GM21390 (cell line): ENCODE data around the gene BABAM2.
"Not testable (repeated sequence)": the region's sequence is repeated elsewhere in the genome, so short reads cannot be mapped to it uniquely, and the experiment has no call there.

Experiments
- ATAC-seq: cut with Tn5 transposase; IDR thresholded peaks from one replicate; pipeline ENCODE4 v1.9.1; 2021; ENCODE audit not compliant: unreplicated experiment

BABAM2 gene

DNA sequence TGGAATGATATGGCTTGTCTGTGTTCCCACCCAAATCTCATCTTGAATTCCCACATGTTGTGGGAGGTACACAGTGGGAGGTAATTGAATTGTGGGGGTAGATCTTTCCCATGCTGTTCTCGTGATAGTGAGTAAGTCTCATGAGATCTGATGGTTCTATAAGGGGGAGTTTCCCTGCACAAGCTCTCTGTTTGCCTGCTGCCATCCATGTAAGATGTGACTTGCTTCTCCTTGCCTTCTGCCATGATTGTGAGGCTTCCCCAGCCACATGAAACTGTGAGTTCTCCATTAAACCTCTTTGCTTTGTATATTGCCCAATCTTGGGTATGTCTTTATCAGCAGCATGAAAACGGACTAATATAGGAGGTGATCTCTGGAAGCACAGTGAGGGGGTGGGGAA, 78.4 kb downstream of the BABAM2 start:
- ATAC-seq: not testable (repeated sequence)

DNA sequence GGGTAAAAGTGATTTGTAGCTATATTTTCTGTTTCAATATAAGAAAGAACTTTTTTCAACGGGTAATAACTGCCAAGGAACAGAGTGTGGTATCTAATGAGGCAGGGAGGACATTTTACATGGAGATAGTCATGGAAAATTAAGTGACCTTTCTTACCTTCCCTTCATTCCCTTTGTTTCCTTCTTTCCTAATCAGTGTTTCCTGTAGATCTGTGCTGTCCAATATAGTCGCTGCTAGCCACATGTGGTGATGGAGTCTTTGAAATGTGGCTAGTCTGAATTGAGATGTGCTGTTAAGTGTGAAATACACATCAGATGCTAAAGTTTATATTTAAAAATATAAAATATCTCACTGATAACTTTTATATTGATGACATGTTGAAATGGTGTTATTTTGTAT, 81.8 kb downstream of the BABAM2 start:
- no peak for ATAC-seq

DNA sequence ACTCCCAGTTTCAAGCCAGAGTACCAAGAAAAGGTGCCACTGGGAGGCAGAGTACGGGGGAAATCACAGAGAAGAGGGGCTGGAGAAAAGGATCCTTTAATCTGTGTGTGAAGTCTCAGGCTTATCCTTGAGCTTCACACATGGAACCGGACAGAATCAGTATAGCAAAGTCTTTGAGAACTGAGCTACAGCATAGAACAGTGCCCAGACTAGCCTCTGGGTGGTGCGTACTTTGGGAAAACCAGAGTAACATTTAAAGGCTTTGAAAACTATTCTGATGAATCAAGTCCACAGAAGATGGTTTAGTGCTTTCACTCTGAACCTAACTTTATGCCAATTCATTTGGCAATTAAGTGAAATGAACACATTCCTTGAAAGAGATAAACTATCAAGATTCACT, 83.1 kb downstream of the BABAM2 start:
- no peak for ATAC-seq

DNA sequence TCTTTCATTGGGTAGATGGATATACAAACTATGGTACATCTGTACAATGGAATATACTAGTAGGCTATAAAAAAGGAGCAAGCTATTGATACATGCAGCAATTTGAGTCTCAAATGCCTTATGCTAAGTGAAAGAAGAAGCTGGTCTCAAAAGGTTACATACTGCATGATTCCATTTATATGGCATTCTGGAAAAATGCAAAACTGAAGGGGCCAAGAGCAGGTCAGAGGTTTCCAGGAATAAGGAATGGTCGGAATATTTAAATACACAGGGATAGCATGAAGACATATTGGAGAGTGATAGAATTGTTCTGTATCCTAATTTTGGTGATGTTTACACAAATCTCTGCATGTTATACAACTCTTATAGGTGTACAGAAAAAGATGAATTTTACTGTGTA, 85.8 kb downstream of the BABAM2 start:
- no peak for ATAC-seq

DNA sequence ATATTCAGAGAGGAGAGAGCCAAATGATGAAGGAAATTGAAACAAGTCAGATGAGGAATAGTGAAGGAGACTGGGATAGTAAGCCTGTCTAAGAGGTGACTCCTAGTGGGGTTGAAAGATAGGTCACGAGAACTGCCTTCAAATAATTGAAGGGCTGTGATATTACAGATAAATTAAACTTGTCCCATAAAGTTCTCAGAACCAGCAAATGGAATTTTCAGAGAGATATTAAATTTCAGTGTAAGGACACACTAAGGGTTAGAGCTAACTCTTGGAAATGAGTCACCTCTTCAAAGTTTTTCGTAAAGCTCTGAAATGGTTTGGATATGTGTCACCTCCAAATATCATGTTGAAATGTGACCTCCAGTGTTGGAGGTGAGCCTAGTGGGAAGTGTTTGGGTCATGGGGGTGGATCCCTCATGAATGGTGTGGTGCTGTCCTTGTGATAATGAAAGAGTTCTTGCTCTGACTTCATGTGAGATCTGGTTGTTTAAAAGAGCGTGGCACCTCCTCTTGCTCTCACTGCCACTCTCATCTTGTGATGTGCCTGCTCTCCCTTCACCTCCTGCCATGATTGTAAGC, 87.3 kb downstream of the BABAM2 start:
- ATAC-seq: no peak

DNA sequence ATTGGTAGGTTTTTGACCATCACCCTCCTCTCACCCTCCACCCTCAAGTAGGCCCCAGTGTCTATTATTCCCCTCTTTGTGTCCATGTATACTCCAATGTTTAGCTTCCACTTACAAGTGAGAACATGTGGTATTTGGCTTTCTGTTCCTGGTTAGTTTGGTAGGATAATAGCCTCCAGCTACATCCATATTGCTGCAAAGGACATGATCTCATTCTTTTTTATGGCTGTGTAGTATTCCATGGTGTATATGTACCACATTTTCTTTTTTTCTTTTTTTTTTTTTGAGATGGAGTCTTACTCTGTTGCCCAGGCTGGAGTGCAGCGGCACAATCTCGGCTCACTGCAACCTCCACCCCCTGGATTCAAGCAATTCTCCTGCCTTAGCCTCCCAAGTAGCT, 88.2 kb downstream of the BABAM2 start:
- ATAC-seq: not testable (repeated sequence)

DNA sequence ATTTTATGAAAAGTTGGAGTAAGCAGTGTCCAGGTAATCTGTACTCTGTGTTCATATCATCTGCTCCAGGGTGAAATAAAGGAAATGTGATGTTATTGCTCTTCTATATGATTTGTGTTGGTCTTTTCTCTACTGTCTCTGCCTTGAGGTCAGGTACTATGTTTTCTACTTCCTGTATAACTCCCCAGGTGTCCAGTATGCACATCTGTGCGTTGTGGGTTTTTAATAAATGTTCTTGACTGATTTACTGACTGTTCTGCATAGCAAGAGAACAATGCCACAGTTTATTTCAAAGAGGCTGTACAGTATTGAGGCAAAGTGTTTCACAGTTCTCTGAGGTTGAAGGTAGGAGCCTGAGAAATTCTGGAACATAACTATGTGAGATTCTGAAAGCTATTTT, 89.7 kb downstream of the BABAM2 start:
- no peak for ATAC-seq

DNA sequence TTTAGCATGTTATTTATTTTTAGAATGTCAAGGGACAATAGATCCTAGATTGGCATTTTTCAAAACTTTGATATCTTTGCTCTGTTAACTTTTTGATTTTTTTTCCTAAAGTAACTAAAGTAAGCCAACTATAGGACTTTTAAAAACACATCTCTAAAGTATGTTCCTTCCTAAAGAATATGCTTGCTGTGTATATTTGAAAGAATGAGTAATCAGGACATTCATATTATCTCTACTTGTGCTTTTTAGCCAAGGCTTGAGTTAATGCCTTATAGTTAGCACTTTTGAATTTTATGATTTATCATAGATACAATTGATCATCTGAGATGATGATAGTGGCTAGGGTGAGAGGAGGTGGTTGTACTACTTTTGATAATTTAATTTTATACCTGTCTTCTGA, 93.6 kb downstream of the BABAM2 start:
- no peak for ATAC-seq

DNA sequence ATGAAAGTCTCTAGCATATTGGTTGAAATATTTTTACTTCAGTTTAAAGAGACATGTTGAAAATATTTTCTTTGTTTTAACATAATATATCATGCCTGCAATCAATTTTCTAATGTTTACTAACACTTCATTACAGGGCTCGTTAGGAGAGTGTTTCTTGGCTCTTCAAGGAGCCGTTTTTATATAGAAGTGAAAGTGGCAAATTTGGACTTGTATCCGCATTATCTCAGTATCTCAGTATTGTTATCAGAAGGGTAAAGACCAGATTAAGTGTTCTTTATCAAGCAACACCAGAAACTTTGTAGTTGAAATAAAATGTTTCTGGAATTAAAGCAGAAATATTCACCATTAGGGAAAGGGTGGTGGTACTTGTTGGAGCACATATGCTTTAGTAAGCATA, 97.8 kb downstream of the BABAM2 start:
- ATAC-seq: no peak

DNA sequence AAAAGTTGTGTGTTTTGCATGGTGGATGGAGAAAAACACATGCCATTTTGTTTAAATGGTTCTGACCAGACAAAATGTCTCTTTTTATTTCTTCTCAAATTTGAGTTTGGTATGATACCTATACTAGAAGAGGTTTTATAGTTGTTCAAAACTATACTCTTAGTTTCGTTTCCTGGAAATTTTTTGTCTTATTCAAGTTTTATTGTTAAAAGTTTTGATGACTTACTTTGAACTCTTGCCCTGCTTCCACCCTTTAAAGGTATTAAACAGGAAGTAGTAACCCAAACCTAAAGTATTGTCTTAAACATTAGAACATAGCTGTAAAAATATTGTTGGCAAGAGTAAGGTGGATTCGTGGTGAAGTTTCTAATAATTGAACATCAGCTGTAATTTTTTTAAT, 98.2 kb downstream of the BABAM2 start:
- ATAC-seq: no peak

DNA sequence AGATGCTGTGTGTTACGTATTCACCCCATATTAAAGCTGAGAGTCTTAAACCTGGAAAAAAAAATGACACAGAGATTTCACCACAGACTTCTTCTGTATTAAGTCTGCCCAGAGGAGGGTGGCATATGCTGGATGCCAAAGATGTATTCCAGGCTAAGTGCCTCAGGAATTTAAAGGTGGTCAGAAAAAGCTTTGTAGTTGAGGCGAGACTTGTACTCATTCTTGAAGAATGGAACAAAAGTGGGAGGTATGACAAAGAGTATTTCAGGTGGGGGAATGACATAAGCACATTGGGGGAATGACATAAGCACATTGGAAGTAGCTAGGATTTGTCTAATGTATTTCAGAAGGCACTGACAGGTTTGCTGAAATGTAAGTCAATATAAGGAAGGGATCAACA, 98.6 kb downstream of the BABAM2 start:
- ATAC-seq: no peak

DNA sequence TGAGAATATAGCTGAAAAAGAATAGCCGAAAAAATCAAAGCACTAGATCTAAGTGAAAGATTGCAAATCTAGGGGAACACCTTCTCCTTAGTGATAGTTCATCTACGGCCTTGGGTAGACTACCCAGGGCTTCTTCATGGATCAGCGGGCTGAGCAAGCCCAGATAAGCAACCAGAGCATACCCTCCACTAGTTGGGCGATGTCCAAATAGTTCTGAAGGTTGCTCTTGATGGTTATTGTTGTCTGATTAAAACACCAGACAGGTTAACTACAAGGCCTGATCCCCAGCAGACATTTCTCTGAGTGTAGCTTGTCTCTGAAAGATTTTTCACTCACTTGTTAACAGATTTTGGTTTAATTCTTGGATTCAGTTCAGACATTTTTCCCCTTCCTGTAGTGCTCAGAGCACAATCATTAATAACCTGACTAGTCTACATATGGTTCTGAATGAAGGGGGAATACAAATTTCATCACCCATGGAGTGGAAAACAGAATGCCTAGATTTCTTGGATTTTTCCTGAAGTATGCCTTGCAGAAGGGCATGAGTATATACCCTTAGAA, 99.6 kb downstream of the BABAM2 start:
- no peak for ATAC-seq

DNA sequence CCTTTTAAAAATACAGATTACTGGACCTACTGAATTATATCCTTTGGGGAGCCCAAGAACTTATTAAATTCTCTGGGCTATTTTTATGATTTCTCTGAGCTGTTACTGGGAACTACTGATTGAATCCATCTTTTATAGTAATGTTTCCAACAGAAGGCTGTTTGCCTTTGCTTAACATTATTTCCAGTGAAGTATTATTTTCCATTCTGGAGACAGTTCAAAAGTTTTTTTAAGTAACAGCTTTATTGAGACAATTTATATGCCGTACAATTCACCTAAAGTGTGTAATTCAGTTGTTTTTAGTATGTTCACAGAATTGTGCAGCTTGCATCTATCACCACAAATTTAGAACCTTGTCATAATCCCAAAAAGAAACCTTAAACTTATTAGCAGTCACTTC, 100.6 kb downstream of the BABAM2 start:
- ATAC-seq: no peak

DNA sequence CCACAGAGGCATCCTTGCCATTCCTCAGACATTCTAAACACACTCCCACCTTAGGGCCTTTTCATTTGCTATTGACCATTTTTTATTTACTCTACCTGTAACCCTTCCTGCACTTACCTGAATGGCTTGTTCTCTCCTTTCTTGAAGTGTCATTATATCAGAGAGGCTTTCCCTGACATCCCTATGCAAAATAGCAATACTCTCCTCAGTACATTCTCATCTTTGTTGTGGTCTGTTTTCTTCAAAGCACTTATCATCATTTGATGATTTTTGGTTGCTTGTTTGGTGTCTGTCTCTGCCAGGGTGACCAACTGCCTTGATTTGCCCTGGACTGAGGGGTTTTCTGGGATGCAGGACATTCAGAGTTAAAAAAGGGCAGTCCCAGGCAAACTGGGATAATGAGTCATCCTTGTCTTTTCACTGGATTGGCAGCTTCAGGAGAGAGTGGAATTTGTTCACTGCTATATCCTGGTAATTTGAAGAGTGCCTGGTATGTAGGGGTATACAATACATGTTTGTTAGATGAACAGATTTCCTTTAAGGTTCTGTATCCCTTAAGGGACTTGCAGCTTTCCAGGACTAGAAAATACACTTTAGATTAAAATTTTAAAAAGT, 102.4 kb downstream of the BABAM2 start:
- ATAC-seq: no peak

DNA sequence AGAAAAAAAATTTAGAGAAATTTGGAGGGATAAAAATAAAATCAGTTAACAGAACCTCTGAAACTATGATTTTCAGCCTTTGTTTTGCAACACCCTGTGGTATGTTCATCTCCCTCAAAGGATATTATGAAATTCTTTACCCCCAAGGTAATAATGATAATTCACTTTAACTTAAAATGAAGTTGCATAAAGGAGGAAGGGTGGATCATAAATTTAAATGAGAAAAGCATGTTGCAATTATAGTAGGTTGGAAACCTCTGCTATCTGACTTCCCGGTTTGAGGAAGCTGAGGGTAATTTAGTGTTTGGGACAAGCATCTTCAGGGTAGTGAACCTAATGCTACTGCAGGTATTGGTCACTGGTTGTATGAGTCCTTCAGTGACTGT, 102.9 kb downstream of the BABAM2 start:
- no peak for ATAC-seq

DNA sequence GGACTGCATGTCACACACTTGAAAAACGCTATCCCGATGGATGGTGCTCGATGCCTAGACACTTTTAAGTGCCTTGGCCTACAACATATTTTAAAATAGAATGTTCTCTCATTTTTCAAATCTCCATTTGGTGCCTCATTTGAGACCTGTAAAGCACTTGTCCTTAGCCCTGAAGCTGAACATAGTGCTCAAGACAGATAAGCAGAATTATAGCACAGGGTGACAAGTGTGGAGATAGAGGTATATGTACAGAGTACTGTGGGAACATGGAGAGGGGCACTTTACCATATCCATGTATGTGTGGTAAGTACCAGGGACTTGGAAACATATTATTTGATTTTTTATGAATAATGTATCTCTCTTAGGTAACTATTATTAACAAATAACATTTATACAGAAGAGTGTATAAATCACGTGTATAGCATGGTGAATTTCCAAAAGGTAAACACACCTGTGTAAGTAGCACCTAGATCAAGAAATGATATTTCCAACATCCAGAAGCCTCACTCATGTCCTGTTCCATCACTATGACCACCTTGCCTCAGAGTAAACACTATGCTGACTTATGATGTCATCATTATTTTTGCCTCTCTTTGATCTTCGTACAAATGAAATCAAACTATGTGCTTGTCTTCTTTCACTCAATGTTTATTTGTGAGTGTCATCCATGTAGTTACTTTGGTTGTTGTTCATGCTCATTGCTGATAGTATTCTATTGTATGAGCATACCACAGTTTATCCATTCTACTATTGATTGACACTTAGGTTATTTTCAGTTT, 103.6 kb downstream of the BABAM2 start:
- no peak for ATAC-seq

DNA sequence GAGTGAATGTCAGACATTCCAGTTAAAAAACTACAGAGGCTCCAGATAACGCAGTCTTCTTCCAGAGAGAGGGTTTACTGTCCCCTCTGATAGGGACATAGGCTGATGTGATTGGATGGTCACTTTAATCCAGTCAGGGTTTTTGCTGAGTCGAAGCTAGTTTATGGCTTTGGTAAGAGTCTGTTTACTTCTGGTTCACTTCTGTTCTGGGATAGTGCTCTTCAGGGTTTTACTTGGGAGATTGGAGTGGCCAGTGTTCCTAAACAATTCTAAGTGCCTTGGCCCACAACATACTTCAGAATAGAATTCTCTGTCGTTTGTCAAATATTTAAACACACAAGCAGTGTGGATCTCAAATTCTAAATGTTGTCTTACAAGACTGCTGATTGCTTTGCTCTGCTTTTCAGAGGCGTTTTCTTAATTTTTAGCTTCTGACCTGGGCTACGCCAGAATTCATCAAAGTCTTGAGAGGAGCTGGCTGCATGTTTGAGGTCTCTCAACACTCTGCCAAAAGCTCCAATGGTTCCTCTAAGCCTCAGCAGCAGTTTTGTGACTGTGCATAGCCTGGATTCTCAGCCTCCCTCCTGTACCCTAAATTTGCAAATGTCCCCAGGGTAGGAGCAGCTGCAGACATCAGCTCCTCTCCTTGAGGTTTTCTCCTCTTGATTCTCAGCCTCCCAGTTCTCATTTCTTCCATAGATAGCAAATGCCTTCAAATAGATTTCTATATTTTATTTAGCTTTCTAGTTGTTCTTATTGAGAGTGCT, 105.8 kb downstream of the BABAM2 start:
- no peak for ATAC-seq

DNA sequence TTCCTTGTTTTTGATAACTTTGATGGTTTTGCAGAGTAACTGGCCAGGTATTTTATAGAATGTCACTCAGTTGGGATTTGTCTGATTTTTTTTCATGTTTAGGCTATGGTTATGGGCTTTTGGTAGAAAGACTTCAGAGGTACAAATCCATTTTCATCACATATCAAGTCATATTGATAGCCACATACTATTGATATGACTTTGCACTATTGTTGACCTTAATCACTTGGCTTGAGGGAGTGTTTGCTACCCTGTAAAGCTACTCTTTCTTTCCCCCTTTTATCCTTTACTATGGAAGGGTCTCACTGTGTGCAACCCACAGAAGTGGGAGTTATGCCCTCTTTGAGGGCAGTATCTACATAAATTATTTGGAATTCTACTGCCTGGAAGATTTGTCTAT, 109.8 kb downstream of the BABAM2 start:
- ATAC-seq: no peak

DNA sequence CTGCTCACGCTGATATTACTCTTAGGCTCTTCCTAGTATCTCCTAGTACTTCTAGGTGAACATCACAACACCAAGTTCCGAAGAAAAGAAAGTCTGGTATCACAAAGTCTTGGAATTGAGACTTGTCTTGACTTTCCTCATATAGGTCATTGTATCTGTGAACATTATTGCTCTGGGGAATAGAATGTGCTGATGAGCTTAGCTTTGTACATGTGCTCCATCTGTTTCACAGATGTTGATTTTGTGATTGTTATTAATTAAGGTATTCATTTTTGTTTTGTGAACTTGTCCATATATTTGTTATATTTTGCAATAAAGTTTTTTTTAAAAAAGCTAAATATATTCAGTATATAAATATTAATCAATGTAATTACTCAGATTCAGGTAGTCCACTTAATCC, 111.7 kb downstream of the BABAM2 start:
- no peak for ATAC-seq

DNA sequence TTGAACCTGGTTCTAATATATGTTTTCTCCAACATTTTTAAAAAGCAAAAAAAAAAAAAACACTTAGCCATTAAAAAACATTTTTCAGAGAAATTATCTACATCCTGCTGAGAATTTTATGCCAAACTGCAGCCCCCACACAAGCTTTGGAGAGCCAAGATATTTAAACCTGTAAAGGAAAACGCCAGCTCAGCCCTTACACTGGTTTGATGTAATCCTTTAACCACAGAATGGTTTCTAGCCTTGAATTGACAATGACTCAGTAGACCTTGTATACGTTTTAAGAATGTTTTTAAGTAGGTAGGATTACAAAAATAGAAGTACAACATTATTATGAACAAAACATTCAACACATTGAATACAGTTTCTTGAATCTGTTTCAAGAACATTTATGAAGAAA, 113.6 kb downstream of the BABAM2 start:
- ATAC-seq: no peak

DNA sequence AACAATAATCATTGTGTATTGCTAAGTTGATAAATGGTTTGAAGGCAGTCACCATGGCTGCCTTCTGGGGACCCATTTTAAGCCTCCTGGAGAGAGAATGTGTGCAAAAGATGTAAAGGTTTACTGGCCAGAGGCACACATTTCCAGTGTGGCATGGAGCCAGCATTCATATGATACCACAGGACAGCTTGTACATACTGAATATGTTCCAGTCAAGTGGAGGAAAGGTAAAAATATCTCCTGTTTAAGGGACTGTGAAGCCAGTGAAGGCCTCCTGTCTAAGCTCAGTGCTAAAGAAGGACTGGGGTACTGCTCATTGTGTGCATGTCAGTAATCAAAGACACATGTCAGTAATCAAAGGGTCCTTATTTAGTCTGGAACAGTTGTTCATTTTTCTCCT, 119.2 kb downstream of the BABAM2 start:
- no peak for ATAC-seq

DNA sequence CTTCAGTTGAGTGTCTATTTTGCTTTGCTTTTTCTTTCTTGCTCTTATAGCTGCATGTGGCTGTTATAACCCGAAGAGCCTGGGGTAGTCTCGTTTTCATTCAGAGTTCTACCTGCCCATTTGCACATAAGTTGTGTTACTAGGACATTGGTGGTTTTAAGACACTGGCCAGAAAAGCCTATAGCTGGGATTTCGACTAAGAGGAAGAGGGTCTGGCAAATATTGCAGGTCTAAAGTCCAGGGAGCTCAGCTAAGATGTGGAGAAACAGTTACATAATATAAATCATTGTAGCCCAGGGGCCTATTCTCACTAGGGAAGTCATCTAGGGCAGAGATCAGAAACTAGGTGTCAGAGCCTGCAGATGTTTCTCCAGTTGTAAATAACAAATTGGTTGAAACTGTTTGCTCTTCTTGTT, 120.8 kb downstream of the BABAM2 start:
- no peak for ATAC-seq
